Endothelial cell of umbilical vein (primary cell): ENCODE data around the gene IPO13. TPM values are rescaled to one million over a fixed set of nuclear protein-coding genes. Genes with fewer than 3 reads are reported as not detected.

Source experiments
- BruUV-seq: library from RNA; stranded (reverse); fragments of 400-500 nt; replicated peaks from 2 replicates; lab custom pipeline; 2021; lab: Mats Ljungman, UMichigan
- CTCF ChIA-PET: fragments of 300-600, 350-600 bp; sonication (Branson Sonifier 250); formaldehyde crosslinking; loops from one replicate; lab custom pipeline; 2021; ENCODE audit warnings: antibody characterized with exemption, inconsistent platforms; lab: Charles Lee
- POLR2A ChIA-PET: fragments of 300-600, 350-600 bp; sonication (Branson Sonifier 250); formaldehyde crosslinking; loops from one replicate; lab custom pipeline; 2021; ENCODE audit warnings: antibody characterized with exemption, inconsistent platforms; lab: Charles Lee
- DNase-seq: peaks from one replicate; pipeline ENCODE4 v3.0.0-alpha.2; 2011; ENCODE audit warnings: low read depth, low spot score
- FAIRE-seq: peaks from 2 replicates; lab custom pipeline; 2011; peaks lifted over from hg19 to GRCh38; lab: Jason Lieb, UNC
- H2AFZ ChIP-seq: 2 replicates; pipeline ENCODE4 v1.6.0; 2012; ENCODE audit warnings: low read depth, low read length, control low read depth, inconsistent platforms
- H3K27ac ChIP-seq: 2 replicates; pipeline ENCODE4 v1.5.1; 2011; ENCODE audit warnings: low read depth, mild to moderate bottlenecking, control low read depth, low read length, moderate library complexity; ENCODE audit not compliant: insufficient read depth
- H3K27me3 ChIP-seq, 2 experiments: 2 replicates each; pipeline versions ENCODE4 v1.6.0 to v1.6.1; 2011; ENCODE audit warnings: low read length in 2 of 2, mixed read lengths in 1 of 2; ENCODE audit not compliant: control insufficient read depth in 2 of 2, insufficient read depth in 2 of 2
- H3K36me3 ChIP-seq, 2 experiments: 2 replicates in 1 of 2; 3 replicates in 1 of 2; pipeline ENCODE4 v1.5.1; 2011; ENCODE audit warnings: low read length in 2 of 2, mild to moderate bottlenecking in 1 of 2, moderate library complexity in 1 of 2; ENCODE audit not compliant: control insufficient read depth in 2 of 2, insufficient read depth in 2 of 2; ENCODE audit errors: extremely low read depth in 1 of 2
- H3K4me1 ChIP-seq: 3 replicates; pipeline ENCODE4 v1.5.1; 2011; ENCODE audit warnings: mild to moderate bottlenecking, low read length; ENCODE audit not compliant: control insufficient read depth, insufficient read depth; ENCODE audit errors: extremely low read depth
- H3K4me2 ChIP-seq: 2 replicates; pipeline ENCODE4 v1.6.1; 2011; ENCODE audit warnings: low read length, control low read depth, mixed read lengths; ENCODE audit not compliant: insufficient read depth
- H3K4me3 ChIP-seq, 3 experiments: fragments of 200-600 bp in 1 of 3; sonication (generic), shearing (Covaris generic) in 1 of 3; replicated peaks in 1 of 3; 2 replicates each; pipeline ENCODE4 v1.5.1; 2011 to 2016; ENCODE audit warnings: control low read depth in 3 of 3, low read length in 3 of 3, mild to moderate bottlenecking in 2 of 3, inconsistent platforms in 1 of 3, low read depth in 1 of 3, moderate library complexity in 1 of 3; ENCODE audit not compliant: insufficient read depth in 1 of 3
- H3K79me2 ChIP-seq: 2 replicates; pipeline ENCODE4 v1.6.0; 2012; ENCODE audit warnings: low read length, inconsistent platforms; ENCODE audit not compliant: control insufficient read depth, insufficient read depth
- H3K9ac ChIP-seq: replicated peaks from 2 replicates; pipeline ENCODE3; 2011; ENCODE audit warnings: low read length, control low read depth; ENCODE audit not compliant: insufficient read depth; ENCODE audit errors: extremely low read depth
- H3K9me1 ChIP-seq: replicated peaks from 3 replicates; pipeline ENCODE4 v1.6.0; 2011; ENCODE audit warnings: mild to moderate bottlenecking, low read length; ENCODE audit not compliant: control insufficient read depth, insufficient read depth; ENCODE audit errors: extremely low read depth
- H3K9me3 ChIP-seq: replicated peaks from 2 replicates; pipeline ENCODE4 v1.5.1; 2012; ENCODE audit warnings: low read length, inconsistent platforms; ENCODE audit not compliant: control insufficient read depth, insufficient read depth
- H4K20me1 ChIP-seq: replicated peaks from 2 replicates; pipeline ENCODE3; 2011; ENCODE audit warnings: mild to moderate bottlenecking, low read length; ENCODE audit not compliant: control insufficient read depth, insufficient read depth; ENCODE audit errors: extremely low read depth
- CTCF ChIP-seq, 2 donors: IDR thresholded peaks; 1 replicate in 1 of 2; 2 replicates in 1 of 2; pipeline ENCODE4 v1.5.1; 2011; ENCODE audit warnings: low read length in 2 of 2, mild to moderate bottlenecking in 2 of 2, moderate library complexity in 2 of 2, control low read depth in 1 of 2, inconsistent platforms in 1 of 2, low read depth in 1 of 2; ENCODE audit not compliant: insufficient read depth in 1 of 2; ENCODE audit errors: extremely low read depth in 1 of 2
- EZH2 ChIP-seq: IDR thresholded peaks from 2 replicates; pipeline ENCODE4 v1.6.1; 2012; ENCODE audit warnings: borderline replicate concordance, low read depth, mild to moderate bottlenecking, moderate library complexity, low read length, inconsistent platforms; ENCODE audit not compliant: severe bottlenecking
- GATA2 ChIP-seq: IDR thresholded peaks from 2 replicates; pipeline ENCODE4 v1.7.0; 2011; ENCODE audit warnings: low read depth, mild to moderate bottlenecking, moderate library complexity, mixed read lengths, low read length; ENCODE audit not compliant: insufficient read length, insufficient read depth
- JUN ChIP-seq: IDR thresholded peaks from 2 replicates; pipeline ENCODE4 v1.6.1; 2011; ENCODE audit warnings: borderline replicate concordance, low read depth; ENCODE audit not compliant: insufficient read length, insufficient read depth
- MAX ChIP-seq: IDR thresholded peaks from 2 replicates; pipeline ENCODE4 v1.6.1; 2011; ENCODE audit not compliant: insufficient read depth, insufficient read length
- MYC ChIP-seq: IDR thresholded peaks from one replicate; pipeline ENCODE4 v1.6.1; 2011; ENCODE audit warnings: mild to moderate bottlenecking, low read depth, low read length
- POLR2A ChIP-seq: IDR thresholded peaks from 2 replicates; pipeline ENCODE4 v1.6.1; 2012; ENCODE audit warnings: low read depth, mild to moderate bottlenecking, control low read depth, low read length
- POLR2AphosphoS5 ChIP-seq: IDR thresholded peaks from 2 replicates; pipeline ENCODE4 v1.6.1; 2012; ENCODE audit warnings: low read depth, mild to moderate bottlenecking, control low read depth, low read length, moderate library complexity; ENCODE audit not compliant: insufficient read depth
- dilution Hi-C: fragments of 300-500 bp; cut with MboI; formaldehyde crosslinking; loops from one replicate; pipeline ENCODE4 v1.15.0; 2019; ENCODE audit warnings: low sequenced_read_pairs; ENCODE audit not compliant: extremely low pct_ligation_motif_present
- intact Hi-C: fragments of 100-400 bp; cut with micrococcal nuclease; formaldehyde crosslinking; loops from one replicate; pipeline ENCODE4 v1.10.0; 2022
- polyA plus RNA-seq, 4 experiments: library from polyadenylated mRNA; depleted of rRNA in 3 of 4; stranded (reverse) in 3 of 4; unstranded in 1 of 4; fragments of >200 nt; gene quantifications; 2 replicates each; pipeline versions ENCODE4 v1.2.1 to v1.2.3, GENCODE V29; 2011 to 2012; ENCODE audit warnings: missing spikeins in 1 of 4
- total RNA-seq: library from RNA; stranded (reverse); gene quantifications from 2 replicates; pipeline ENCODE4 v1.2.3, GENCODE V29; 2021

IPO13 gene
- total and polyA plus RNA-seq, 2 donors (not counting 3 experiments of a cell fraction or from before 2014, with no cell fraction given), result 28.9 to 29.3 TPM

DNA sequence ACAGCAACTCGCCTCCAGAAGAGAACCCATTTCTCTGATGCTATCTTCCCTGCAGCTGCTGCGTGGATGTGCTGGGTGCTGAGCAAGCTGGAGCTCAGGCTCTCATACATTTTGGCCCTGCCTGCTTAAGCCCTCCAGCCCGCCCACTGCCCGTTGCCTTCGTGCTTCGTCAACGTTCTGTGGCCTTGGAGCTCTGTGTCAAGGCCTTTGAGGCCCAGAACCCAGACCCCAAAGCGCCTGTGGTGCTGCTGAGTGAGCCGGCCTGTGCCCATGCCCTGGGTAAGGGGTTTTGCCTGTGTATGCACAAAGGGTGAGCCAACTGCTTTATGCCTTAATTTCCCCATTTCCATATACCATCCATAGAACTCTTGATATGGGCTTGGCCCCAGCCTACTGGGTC, 24.2 kb downstream of the IPO13 start:
- CTCF ChIA-PET, result interaction anchor here (1.5 kb wide), 1 partner anchor 77 kb away, joined by 5 read pairs; no protein-coding TSS in a partner anchor
- Histone ChIP-seq H3K27me3 (no peaks in the 10 kb centered on the region), H3K9ac (no peak overlapping the region), H3K4me3 (no peak overlapping the region), H3K79me2 (peaks cover 15% of the 10 kb centered on the region), H3K9me3 (no peaks in the 10 kb centered on the region), H4K20me1 (no peaks in the 10 kb centered on the region), H3K4me1 (peaks cover 15% of the 10 kb centered on the region), H3K4me2 (peak overlapping the region; percentile 70), H3K27ac (no peak overlapping the region), H3K9me1 (no peaks in the 10 kb centered on the region), H2AFZ (no peak overlapping the region), H3K36me3 (peaks cover 0 to 13% of the 10 kb centered on the region in 2 experiments)
- POLR2A ChIA-PET, result no interaction called here
- dilution Hi-C loops (no loop called here), intact Hi-C loops (no loop called here)
- no peak for DNase-seq
- FAIRE-seq, result no peak
- no TSS peak for BruUV-seq
- TF ChIP-seq JUN, result no peak
- TF ChIP-seq MYC, result no peak
- no peak for TF ChIP-seq POLR2AphosphoS5
- no peak for TF ChIP-seq CTCF (IDR thresholded peaks at IDR 0.05; ENCODE audit: extremely low read depth in 1 of 2, insufficient read depth in 1 of 2, low read depth in 1 of 2, low read length in 2 of 2)
- no peak for TF ChIP-seq EZH2
- no peak for TF ChIP-seq POLR2A
- no peak for TF ChIP-seq MAX
- TF ChIP-seq GATA2, result no peak
